HepG2 (cell line): ENCODE results near the gene CPS1. TPM values are rescaled to one million over a fixed set of nuclear protein-coding genes. Genes with fewer than 3 reads are reported as not detected.

Source experiments
- ATF4 ChIP-seq, 2 experiments: fragments of 450-650 bp in 1 of 2; sonication (generic) in 1 of 2; formaldehyde crosslinking; IDR thresholded peaks; 2 replicates each; pipeline versions ENCODE4 v1.5.0 to v1.8.0; 2020 to 2022; ENCODE audit warnings: mild to moderate bottlenecking in 1 of 2, missing genetic modification reagents in 1 of 2
- CCDC6 ChIP-seq: sonication (generic); formaldehyde crosslinking; IDR thresholded peaks from 2 replicates; pipeline ENCODE4 v1.8.1; 2022; ENCODE audit warnings: mild to moderate bottlenecking, missing genetic modification reagents, moderate library complexity
- CHCHD3 ChIP-seq: sonication (generic); formaldehyde crosslinking; IDR thresholded peaks from 2 replicates; pipeline ENCODE4 v1.8.0; 2022; ENCODE audit warnings: mild to moderate bottlenecking, missing genetic modification reagents, moderate library complexity
- FOXA1 ChIP-seq, 2 experiments: fragments of 450-650 bp in 1 of 2; sonication (generic) in 1 of 2; formaldehyde crosslinking in 1 of 2; IDR thresholded peaks; 2 replicates each; pipeline versions ENCODE4 v1.4.0 to v1.6.1; 2016 to 2020; ENCODE audit warnings: missing genetic modification reagents in 1 of 2
- FUBP1 ChIP-seq: sonication (generic); formaldehyde crosslinking; IDR thresholded peaks from 2 replicates; pipeline ENCODE4 v1.5.1; 2020; ENCODE audit warnings: missing genetic modification reagents, mild to moderate bottlenecking, borderline replicate concordance
- IKZF4 ChIP-seq: sonication (generic); formaldehyde crosslinking; IDR thresholded peaks from 2 replicates; pipeline ENCODE4 v1.5.1; 2020; ENCODE audit warnings: borderline replicate concordance, mild to moderate bottlenecking, low read depth, missing genetic modification reagents; ENCODE audit errors: not compliant biosample characterization
- MED1 ChIP-seq: sonication (generic); formaldehyde crosslinking; IDR thresholded peaks from 2 replicates; pipeline ENCODE4 v1.4.0; 2020; ENCODE audit warnings: missing genetic modification reagents
- PITX1 ChIP-seq: sonication (generic); formaldehyde crosslinking; IDR thresholded peaks from 2 replicates; pipeline ENCODE4 v1.5.1; 2020; ENCODE audit warnings: mild to moderate bottlenecking, missing genetic modification reagents
- RORA ChIP-seq: sonication (generic); formaldehyde crosslinking; IDR thresholded peaks from 2 replicates; pipeline ENCODE4 v1.5.0; 2020; ENCODE audit warnings: mild to moderate bottlenecking, missing genetic modification reagents, moderate library complexity
- RXRA ChIP-seq: sonication (generic); formaldehyde crosslinking; IDR thresholded peaks from 2 replicates; pipeline ENCODE4 v1.5.1; 2020; ENCODE audit warnings: missing genetic modification reagents
- SMAD3 ChIP-seq: sonication (generic); formaldehyde crosslinking; IDR thresholded peaks from 2 replicates; pipeline ENCODE4 v1.4.0; 2020; ENCODE audit warnings: missing genetic modification reagents
- SOX6 ChIP-seq, 2 experiments: fragments of 450-650 bp in 1 of 2; sonication (generic) in 1 of 2; formaldehyde crosslinking in 1 of 2; IDR thresholded peaks; 2 replicates each; pipeline versions ENCODE4 v1.4.0 to v1.6.1; 2017 to 2020; ENCODE audit warnings: antibody characterized with exemption in 1 of 2, mild to moderate bottlenecking in 1 of 2, missing genetic modification reagents in 1 of 2
- THYN1 ChIP-seq: sonication (generic); formaldehyde crosslinking; IDR thresholded peaks from 2 replicates; pipeline ENCODE4 v1.8.1; 2023; ENCODE audit warnings: low read depth, mild to moderate bottlenecking, moderate library complexity, missing genetic modification reagents, borderline replicate concordance
- U2AF1 ChIP-seq: fragments of 200-400 bp; formaldehyde crosslinking; optimal IDR thresholded peaks from 2 replicates; pipeline ENCODE3; 2017; ENCODE audit warnings: mild to moderate bottlenecking, low read depth, low read length
- ZNF234 ChIP-seq: sonication (generic); formaldehyde crosslinking; conservative IDR thresholded peaks from 2 replicates; pipeline ENCODE4 v1.5.1; 2020; ENCODE audit warnings: mild to moderate bottlenecking, missing genetic modification reagents
- ZNF335 ChIP-seq: sonication (generic); formaldehyde crosslinking; IDR thresholded peaks from 2 replicates; pipeline ENCODE4 v1.4.0; 2020; ENCODE audit warnings: missing genetic modification reagents
- ZNF546 ChIP-seq: sonication (generic); formaldehyde crosslinking; conservative IDR thresholded peaks from 2 replicates; pipeline ENCODE4 v1.8.1; 2023; ENCODE audit warnings: mild to moderate bottlenecking, missing genetic modification reagents
- ZNF572 ChIP-seq: sonication (generic); formaldehyde crosslinking; IDR thresholded peaks from 2 replicates; pipeline ENCODE4 v1.5.1; 2020; ENCODE audit warnings: mild to moderate bottlenecking, missing genetic modification reagents
- ZNF678 ChIP-seq: sonication (generic); formaldehyde crosslinking; IDR thresholded peaks from 2 replicates; pipeline ENCODE4 v1.4.0; 2020; ENCODE audit warnings: mild to moderate bottlenecking, missing genetic modification reagents
- ZNF816 ChIP-seq: sonication (generic); formaldehyde crosslinking; IDR thresholded peaks from 2 replicates; pipeline ENCODE4 v1.8.0; 2022; ENCODE audit warnings: missing genetic modification reagents, mild to moderate bottlenecking, borderline replicate concordance
- polyA plus RNA-seq, 8 experiments: library from polyadenylated mRNA; depleted of rRNA in 3 of 8; stranded (reverse) in 7 of 8; unstranded in 1 of 8; fragments of >200 nt; fragmentation: Illumina TruSeq in 4 of 8; extraction: Trizol in 4 of 8; gene quantifications; 2 replicates each; pipeline versions ENCODE4 v1.2.1 to v1.2.3, GENCODE V29; 2011 to 2016; ENCODE audit warnings: low read depth in 4 of 8, missing spikeins in 1 of 8, mixed read lengths in 1 of 8; ENCODE audit not compliant: insufficient read depth in 1 of 8
- total RNA-seq, 5 experiments: library from RNA; depleted of rRNA; stranded (reverse); fragments of >200 nt; fragmentation: Illumina TruSeq; extraction: Trizol; gene quantifications; 2 replicates each; pipeline ENCODE4 v1.2.3, GENCODE V29; 2016; ENCODE audit warnings: low read depth in 1 of 5
- TF ChIP-seq, protein P1 (sequence below): sonication (generic); formaldehyde crosslinking; IDR thresholded peaks from 2 replicates; pipeline ENCODE4 v1.4.0; 2020; ENCODE audit warnings: mild to moderate bottlenecking, low read depth, missing genetic modification reagents

CPS1 gene
- total and polyA plus RNA-seq, 2 of the 13 experiments (the other 11 are each of a cell fraction or from before 2014, with no cell fraction given) = 24.4 to 51.7 TPM

DNA sequence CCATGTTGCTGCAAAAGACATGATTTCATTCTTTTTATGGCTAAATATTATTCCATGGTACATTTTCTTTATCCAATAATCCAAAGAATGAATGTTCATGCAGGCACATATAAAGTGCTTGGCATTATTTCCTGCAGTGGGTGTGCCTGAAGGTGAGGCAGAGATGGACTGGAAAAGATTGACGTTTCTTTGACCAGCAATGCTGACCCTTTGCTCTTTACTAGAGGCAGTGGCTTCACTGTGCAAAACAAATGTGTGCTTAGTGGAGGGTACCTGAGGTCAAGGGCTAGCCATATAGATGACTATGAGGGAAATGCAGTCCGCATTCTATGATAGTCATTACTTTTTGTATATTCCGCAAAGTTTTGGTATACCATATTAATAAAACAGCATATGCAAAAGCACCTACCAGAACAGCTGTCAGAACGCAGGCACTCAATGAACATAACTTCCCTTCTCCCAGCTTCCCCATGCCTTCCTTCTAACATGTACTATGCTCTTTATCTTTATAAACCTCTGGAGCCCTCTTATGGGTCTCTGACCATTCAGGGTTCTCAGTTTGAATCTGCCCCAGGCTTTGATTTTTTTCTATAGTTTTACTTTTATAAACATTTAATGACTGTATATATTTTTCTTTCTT, 32.6 kb upstream of the CPS1 start (continued):
- TF ChIP-seq FUBP1 (CRISPR knock-in tag) (no peak), ZNF234 (CRISPR knock-in tag) (no peak), MED1 (CRISPR knock-in tag) (peak; percentile 85), ZNF335 (no peak), CCDC6 (CRISPR knock-in tag) (no peak), IKZF4 (CRISPR knock-in tag) (no peak), RXRA (CRISPR knock-in tag) (no peak; the same call in 1 of the 2 replicates), FOXA1 (IDR thresholded peaks at IDR 0.05) (no peak), FOXA1 (CRISPR knock-in tag; IDR thresholded peaks at IDR 0.05) (peak; percentile 38; the same call in 1 of the 2 replicates), ZNF678 (CRISPR knock-in tag) (no peak), PITX1 (CRISPR knock-in tag) (0 out of 2 replicates have a peak, but pooled peaks have one; percentile 24), SMAD3 (CRISPR knock-in tag) (no peak), ZNF572 (CRISPR knock-in tag) (no peak), SOX6 (IDR thresholded peaks at IDR 0.05) (no peak), SOX6 (CRISPR knock-in tag; IDR thresholded peaks at IDR 0.05) (peak; percentile 81), THYN1 (no peak), RORA (CRISPR knock-in tag) (no peak), CHCHD3 (CRISPR knock-in tag) (no peak), U2AF1 (no peak), ZNF816 (CRISPR knock-in tag) (no peak), ZNF546 (CRISPR knock-in tag) (no peak), ATF4 (CRISPR knock-in tag; IDR thresholded peaks at IDR 0.05) (no peak)
- TF ChIP-seq, protein P1, sequence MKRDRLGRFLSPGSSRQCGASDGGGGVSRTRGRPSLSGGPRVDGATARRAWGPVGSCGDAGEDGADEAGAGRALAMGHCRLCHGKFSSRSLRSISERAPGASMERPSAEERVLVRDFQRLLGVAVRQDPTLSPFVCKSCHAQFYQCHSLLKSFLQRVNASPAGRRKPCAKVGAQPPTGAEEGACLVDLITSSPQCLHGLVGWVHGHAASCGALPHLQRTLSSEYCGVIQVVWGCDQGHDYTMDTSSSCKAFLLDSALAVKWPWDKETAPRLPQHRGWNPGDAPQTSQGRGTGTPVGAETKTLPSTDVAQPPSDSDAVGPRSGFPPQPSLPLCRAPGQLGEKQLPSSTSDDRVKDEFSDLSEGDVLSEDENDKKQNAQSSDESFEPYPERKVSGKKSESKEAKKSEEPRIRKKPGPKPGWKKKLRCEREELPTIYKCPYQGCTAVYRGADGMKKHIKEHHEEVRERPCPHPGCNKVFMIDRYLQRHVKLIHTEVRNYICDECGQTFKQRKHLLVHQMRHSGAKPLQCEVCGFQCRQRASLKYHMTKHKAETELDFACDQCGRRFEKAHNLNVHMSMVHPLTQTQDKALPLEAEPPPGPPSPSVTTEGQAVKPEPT (CRISPR knock-in tag) = no peak
